GM23248 (cell line): Measurements from ENCODE around the gene UNC119. TPM values are rescaled to one million over a fixed set of nuclear protein-coding genes. Genes with fewer than 3 reads are reported as not detected.

Experiments used
- DNase-seq: peaks from one replicate; pipeline ENCODE4 v3.0.0-alpha.2; 2015
- H2AFZ ChIP-seq: fragments of 200-600 bp; sonication (generic); 2 replicates; pipeline ENCODE4 v1.6.1; 2016; ENCODE audit warnings: antibody characterized with exemption
- H3F3A ChIP-seq: fragments of 200-600 bp; sonication (generic); 2 replicates; pipeline ENCODE4 v1.6.1; 2016; ENCODE audit warnings: mild to moderate bottlenecking, antibody characterized with exemption, mixed run types; ENCODE audit not compliant: insufficient read depth
- H3K27ac ChIP-seq: fragments of 200-600 bp; sonication (generic); 2 replicates; pipeline ENCODE4 v1.5.1; 2016; ENCODE audit warnings: mild to moderate bottlenecking
- H3K27me3 ChIP-seq: fragments of 200-600 bp; sonication (generic); replicated peaks from 2 replicates; pipeline ENCODE4 v1.6.1; 2016; ENCODE audit warnings: mild to moderate bottlenecking; ENCODE audit not compliant: insufficient read depth
- H3K36me3 ChIP-seq: fragments of 200-600 bp; sonication (generic); 2 replicates; pipeline ENCODE4 v1.6.1; 2016; ENCODE audit warnings: low read depth, mild to moderate bottlenecking
- H3K4me1 ChIP-seq: fragments of 200-600 bp; sonication (generic); 2 replicates; pipeline ENCODE4 v1.6.1; 2016; ENCODE audit warnings: mild to moderate bottlenecking; ENCODE audit not compliant: insufficient read depth
- H3K4me2 ChIP-seq: fragments of 200-600 bp; sonication (generic); one replicate; pipeline ENCODE4 v1.6.1; 2016; ENCODE audit warnings: mild to moderate bottlenecking; ENCODE audit not compliant: unreplicated experiment
- H3K4me3 ChIP-seq: fragments of 200-600 bp; sonication (generic); 2 replicates; pipeline ENCODE4 v1.5.1; 2016; ENCODE audit warnings: mild to moderate bottlenecking
- H3K79me2 ChIP-seq: fragments of 200-600 bp; sonication (generic); 2 replicates; pipeline ENCODE4 v1.6.1; 2016; ENCODE audit warnings: mild to moderate bottlenecking; ENCODE audit not compliant: insufficient read depth
- H3K9ac ChIP-seq: fragments of 200-600 bp; sonication (generic); 2 replicates; pipeline ENCODE4 v1.6.1; 2016; ENCODE audit warnings: mild to moderate bottlenecking
- H3K9me2 ChIP-seq: fragments of 200-600 bp; sonication (generic); 2 replicates; pipeline ENCODE4 v1.6.1; 2016; ENCODE audit warnings: mixed run types, mild to moderate bottlenecking, moderate library complexity; ENCODE audit not compliant: insufficient read depth
- H3K9me3 ChIP-seq: fragments of 200-600 bp; sonication (generic); one replicate; pipeline ENCODE4 v1.6.1; 2017; ENCODE audit warnings: low read depth
- H4K20me1 ChIP-seq: fragments of 200-600 bp; sonication (generic); 2 replicates; pipeline ENCODE4 v1.6.0; 2016; ENCODE audit not compliant: insufficient read depth
- EZH2 ChIP-seq: fragments of 200-600 bp; sonication (generic); IDR thresholded peaks from 2 replicates; pipeline ENCODE4 v1.6.1; 2018; ENCODE audit warnings: antibody characterized with exemption, mild to moderate bottlenecking; ENCODE audit not compliant: insufficient read depth, poor library complexity, severe bottlenecking
- EZH2phosphoT487 ChIP-seq: fragments of 200-600 bp; sonication (generic); IDR thresholded peaks from 2 replicates; pipeline ENCODE4 v1.6.1; 2018; ENCODE audit warnings: antibody characterized with exemption, moderate library complexity, mild to moderate bottlenecking, low read depth; ENCODE audit not compliant: insufficient read depth
- WGBS, 2 experiments: methylation state at CpG; one replicate each; pipeline ENCODE4 v1.1.6; 2015 to 2017; ENCODE audit warnings: low lambda C conversion rate in 2 of 2, low coverage in 1 of 2; ENCODE audit errors: missing lambda C conversion rate in 2 of 2; 5-methylcytosine and 5-hydroxymethylcytosine counted together
- in situ Hi-C: fragments of 300-500 bp; cut with MboI; formaldehyde crosslinking; loops from 2 replicates; pipeline ENCODE4 v1.15.0; 2020
- polyA plus RNA-seq: library from polyadenylated mRNA; unstranded; fragments of >200 nt; fragmentation: Nextera tagmentation; extraction: Ambion mirVana; gene quantifications from 2 replicates; pipeline ENCODE4 v1.2.1, GENCODE V29; 2016
- total RNA-seq: library from RNA; depleted of rRNA; stranded (reverse); fragments of >200 nt; shearing (Covaris generic); gene quantifications from 2 replicates; pipeline ENCODE4 v1.2.3, GENCODE V29; 2014; rRNA removed

The UNC119 gene
- total RNA-seq: 30.9 and 50.9 TPM in 2 replicates
- polyA plus RNA-seq: 28.8 and 29.4 TPM in 2 replicates

GRCh38 chr17:28552176-28552999 lies at the start of gene UNC119:
TSS of gene UNC119 (minus strand) at chr17:28552624. CDS start at chr17:28552557, 67 bp downstream.
- TF ChIP-seq EZH2 (no peak), EZH2phosphoT487 (no peak)
- in situ Hi-C loops: no loop called here
- no peaks in the 10 kb centered on the region for H3K36me3 ChIP-seq
- peak within 1 kb of the TSS; percentile 70 for H2AFZ ChIP-seq
- H3F3A ChIP-seq: no peaks in the 10 kb centered on the region
- no peaks in the 10 kb centered on the region for H3K9me2 ChIP-seq
- H3K4me1 ChIP-seq: no peaks in the 10 kb centered on the region
- H3K27me3 ChIP-seq: no peaks in the 10 kb centered on the region
- no peaks in the 10 kb centered on the region for H3K9me3 ChIP-seq
- peak within 1 kb of the TSS; percentile 76 for H3K4me3 ChIP-seq
- WGBS, 2 experiments: 1 to 2% methylated on average over 25 to 42 of the region's 67 CpGs
- no peak within 1 kb of the TSS for H3K27ac ChIP-seq
- peak within 1 kb of the TSS; percentile 97 for H3K4me2 ChIP-seq
- DNase-seq: peak; percentile 92
- H3K79me2 ChIP-seq: peaks cover 14% of the 10 kb centered on the region; the same call in 1 of the 2 replicates
- peak within 1 kb of the TSS; percentile 78 for H3K9ac ChIP-seq
- no peaks in the 10 kb centered on the region for H4K20me1 ChIP-seq

DNA sequence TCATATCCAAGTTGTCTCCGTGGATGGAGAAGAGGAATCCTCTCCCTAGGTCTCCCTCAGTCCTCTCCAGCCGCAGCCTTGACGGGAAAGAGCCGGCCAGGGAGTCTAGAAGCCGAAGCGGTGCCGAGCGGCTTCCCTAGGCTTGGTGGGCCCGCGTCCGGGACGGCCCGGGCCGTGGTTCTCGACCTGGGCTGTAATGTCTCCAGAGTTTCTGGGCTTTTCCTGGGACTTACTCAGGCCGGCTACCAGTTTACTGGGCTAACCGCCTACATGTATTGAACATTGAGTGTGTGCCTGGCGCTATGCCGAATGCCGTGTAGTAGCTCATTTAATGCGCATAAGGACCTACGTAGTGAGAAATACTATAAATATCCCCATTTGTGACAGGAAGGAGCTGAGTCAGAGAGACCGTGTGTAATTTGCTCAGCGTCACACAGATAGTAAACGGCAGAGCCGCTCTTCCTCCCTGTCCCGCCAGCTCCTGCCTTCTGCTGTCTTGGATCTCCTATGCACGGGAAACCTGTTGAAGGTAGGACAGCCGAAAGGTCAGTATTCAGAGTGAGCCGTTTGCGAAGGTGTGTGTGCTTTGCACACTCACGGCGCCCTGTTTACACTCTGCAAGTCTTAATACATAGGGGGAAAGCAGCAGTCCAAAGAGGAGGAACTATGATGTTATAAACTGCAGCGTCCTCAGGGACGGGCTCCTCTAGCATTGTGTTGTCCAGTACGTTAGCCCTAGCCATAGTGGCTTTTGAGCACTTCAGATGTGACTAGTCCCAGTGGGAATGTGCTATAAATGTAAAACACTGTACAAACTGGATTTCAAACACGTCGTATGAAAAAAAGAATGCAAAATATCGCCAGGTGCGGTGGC lies 47.1 kb upstream of the UNC119 start:
- no peaks in the 10 kb centered on the region for H3K9me2 ChIP-seq
- H4K20me1 ChIP-seq: no peaks in the 10 kb centered on the region
- in situ Hi-C loops: no loop called here
- H3K4me3 ChIP-seq: peak overlapping the region; percentile 88
- H3K36me3 ChIP-seq: no peaks in the 10 kb centered on the region
- peaks cover 12% of the 10 kb centered on the region for H3F3A ChIP-seq
- peaks cover 32% of the 10 kb centered on the region for H3K79me2 ChIP-seq
- peak overlapping the region; percentile 93 for H3K9ac ChIP-seq
- no peaks in the 10 kb centered on the region for H3K9me3 ChIP-seq
- no peaks in the 10 kb centered on the region for H3K4me1 ChIP-seq
- 1 to 2% methylated on average over 40 of the region's 40 CpGs for WGBS, 2 experiments
- no peaks in the 10 kb centered on the region for H3K27me3 ChIP-seq
- peak overlapping the region; percentile 97 for H3K27ac ChIP-seq
- peak overlapping the region; percentile 87 for H3K4me2 ChIP-seq
- H2AFZ ChIP-seq: peak overlapping the region; percentile 88
- peak; percentile 96 for DNase-seq
- TF ChIP-seq EZH2 (no peak), EZH2phosphoT487 (no peak)

GRCh38 chr17:28598799-28599310 lies 46.4 kb upstream of the UNC119 start, which contains the start of gene SPAG5:
TSS of gene SPAG5 (minus strand) at chr17:28599025. CDS start at chr17:28598946, 79 bp downstream.
- no peaks in the 10 kb centered on the region for H3K9me2 ChIP-seq
- H3K4me2 ChIP-seq: peak within 1 kb of the TSS; percentile 87
- in situ Hi-C loops: no loop called here
- TF ChIP-seq EZH2 (no peak), EZH2phosphoT487 (no peak)
- DNase-seq: peak; percentile 97
- H3K9ac ChIP-seq: peak within 1 kb of the TSS; percentile 93
- H4K20me1 ChIP-seq: no peaks in the 10 kb centered on the region
- peaks cover 36% of the 10 kb centered on the region for H3K79me2 ChIP-seq
- H2AFZ ChIP-seq: peak within 1 kb of the TSS; percentile 88
- WGBS, 2 experiments: 0% methylated on average over 32 to 43 of the region's 44 CpGs
- peak within 1 kb of the TSS; percentile 97 for H3K27ac ChIP-seq
- no peaks in the 10 kb centered on the region for H3K27me3 ChIP-seq
- peaks cover 12% of the 10 kb centered on the region for H3F3A ChIP-seq
- peak within 1 kb of the TSS; percentile 88 for H3K4me3 ChIP-seq
- no peaks in the 10 kb centered on the region for H3K36me3 ChIP-seq
- H3K9me3 ChIP-seq: no peaks in the 10 kb centered on the region
- no peaks in the 10 kb centered on the region for H3K4me1 ChIP-seq

GRCh38 chr17:28598389-28598788 lies 46.0 kb upstream of the UNC119 start:
- in situ Hi-C loops: no loop called here
- no peaks in the 10 kb centered on the region for H3K36me3 ChIP-seq
- WGBS, 2 experiments: 1 to 2% methylated on average over 13 to 17 of the region's 17 CpGs
- H3K4me1 ChIP-seq: no peaks in the 10 kb centered on the region
- H3K9me3 ChIP-seq: no peaks in the 10 kb centered on the region
- H3F3A ChIP-seq: peaks cover 12% of the 10 kb centered on the region
- peak overlapping the region; percentile 87 for H3K4me2 ChIP-seq
- H3K9ac ChIP-seq: peak overlapping the region; percentile 93
- peak overlapping the region; percentile 88 for H2AFZ ChIP-seq
- H3K27me3 ChIP-seq: no peaks in the 10 kb centered on the region
- peaks cover 36% of the 10 kb centered on the region for H3K79me2 ChIP-seq
- H3K4me3 ChIP-seq: peak overlapping the region; percentile 88
- no peak for DNase-seq
- no peaks in the 10 kb centered on the region for H4K20me1 ChIP-seq
- H3K9me2 ChIP-seq: no peaks in the 10 kb centered on the region
- no peak for TF ChIP-seq EZH2
- peak overlapping the region; percentile 97 for H3K27ac ChIP-seq
